ENCODE measurements around the gene SEC22B.
A peak's percentile ranks its signal among the peaks of the same experiment; 100 is the strongest.
"Not testable (repeated sequence)": the region's sequence is repeated elsewhere in the genome, so short reads cannot be mapped to it uniquely, and the experiment has no call there.

Gene SEC22B

GRCh38 chr1:120176092-120176855, at the start of gene SEC22B:
SEC22B (minus strand) TSS chr1:120176520; CDS start chr1:120176381, 139 bp downstream.
- DNase-seq (ENCODE audit: low spot score) = peak; percentile 92

DNA sequence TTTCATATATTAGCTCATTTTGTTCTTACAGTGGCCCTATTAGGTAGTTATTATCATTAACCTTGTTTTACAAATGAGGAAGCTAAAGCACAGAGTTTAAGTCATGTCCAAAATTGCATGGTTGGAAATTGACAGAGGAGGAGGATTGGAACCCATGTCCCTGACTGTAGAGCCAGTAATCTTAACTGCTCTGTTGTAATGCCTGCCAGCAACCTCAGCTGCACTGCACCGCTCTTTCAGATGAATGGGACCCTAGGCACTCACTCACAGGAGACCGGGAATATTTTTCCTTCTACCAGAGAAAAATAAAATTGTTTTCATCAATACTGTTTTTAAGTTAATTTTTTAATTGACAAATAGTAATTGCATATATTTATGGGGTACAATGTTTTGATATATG, 41.6 kb upstream of the SEC22B start:
- DNase-seq (ENCODE audit: low spot score) = not testable (repeated sequence)

DNA sequence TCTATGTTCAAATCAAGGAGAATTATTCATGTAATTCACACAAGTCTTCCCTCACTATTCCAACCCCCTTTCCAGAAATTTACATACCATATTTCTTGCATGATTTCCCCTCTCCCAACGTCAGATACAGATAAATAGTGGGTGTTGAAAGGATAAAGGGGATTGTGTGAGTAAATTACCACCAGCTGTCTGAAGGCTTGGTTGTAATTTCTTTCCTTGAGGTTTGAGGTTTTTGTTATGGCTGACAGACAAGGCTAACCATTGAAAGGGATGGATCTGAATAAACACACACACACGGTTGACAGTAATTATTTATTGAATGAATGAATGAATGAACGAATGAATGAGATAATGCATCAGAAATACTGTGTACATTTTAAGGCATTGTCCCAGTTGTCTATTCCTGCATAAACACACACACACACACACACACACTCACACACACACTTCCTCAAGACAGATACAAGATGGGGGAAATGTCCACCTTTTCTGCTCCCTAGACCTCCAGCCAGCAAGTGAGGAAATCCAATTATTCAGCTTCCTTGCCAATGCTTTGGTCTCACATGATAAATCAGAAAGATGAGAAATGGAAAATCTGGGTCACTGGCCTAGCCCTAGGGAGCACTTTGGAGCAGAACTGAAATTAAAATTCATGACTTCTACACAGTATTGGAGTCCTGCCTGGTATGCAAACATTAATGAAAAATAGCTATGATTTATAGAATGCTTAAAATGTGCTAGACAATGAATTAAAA, 41.0 kb upstream of the SEC22B start:
- not testable (repeated sequence) for DNase-seq (ENCODE audit: low spot score)

DNA sequence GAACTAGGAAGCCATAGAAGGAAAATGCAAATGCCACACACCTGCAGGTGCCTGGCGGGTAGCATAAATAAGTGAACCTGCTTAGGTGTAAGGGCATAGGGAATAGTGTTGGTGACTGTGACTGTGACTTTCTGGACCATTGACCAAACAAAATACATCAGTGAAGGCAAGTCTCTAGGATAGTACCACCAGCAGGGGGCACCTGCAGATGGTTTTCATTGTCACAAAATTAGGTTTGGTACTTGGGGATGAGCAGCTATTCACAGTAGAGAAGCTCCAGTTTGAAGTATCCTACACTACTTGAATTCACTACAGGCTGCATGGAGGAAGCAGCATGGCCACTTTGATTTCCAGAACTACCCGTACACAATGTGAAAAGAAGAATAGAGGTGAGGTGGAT, 37.3 kb upstream of the SEC22B start:
- not testable (repeated sequence) for DNase-seq (ENCODE audit: low spot score)

- DNase-seq (ENCODE audit: low spot score) = not testable (repeated sequence)
Measured at GRCh38 chr1:120210754-120211153, 34.4 kb upstream of the SEC22B start.

GRCh38 chr1:120196863-120197775, 20.8 kb upstream of the SEC22B start:
- DNase-seq (ENCODE audit: low spot score) = peak; percentile 5

DNA sequence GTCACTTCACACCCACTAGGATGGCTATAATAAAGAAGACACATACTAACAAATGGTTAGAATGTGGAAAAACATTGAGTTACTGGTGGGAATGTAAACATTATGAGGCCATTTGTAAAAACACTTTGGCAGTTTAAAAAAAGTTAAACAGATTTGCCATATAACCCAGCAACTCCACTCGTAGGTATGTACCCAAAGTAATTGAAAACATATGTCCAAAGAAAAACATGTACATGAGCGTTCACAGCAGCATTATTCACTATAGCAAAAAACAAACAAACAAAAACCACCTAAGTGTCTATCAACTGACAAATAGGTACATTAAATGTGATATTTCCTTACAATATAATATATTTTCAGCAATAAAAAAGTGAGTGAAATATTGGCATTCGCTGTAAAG, 12.3 kb upstream of the SEC22B start:
- DNase-seq (ENCODE audit: low spot score) = not testable (repeated sequence)

DNA sequence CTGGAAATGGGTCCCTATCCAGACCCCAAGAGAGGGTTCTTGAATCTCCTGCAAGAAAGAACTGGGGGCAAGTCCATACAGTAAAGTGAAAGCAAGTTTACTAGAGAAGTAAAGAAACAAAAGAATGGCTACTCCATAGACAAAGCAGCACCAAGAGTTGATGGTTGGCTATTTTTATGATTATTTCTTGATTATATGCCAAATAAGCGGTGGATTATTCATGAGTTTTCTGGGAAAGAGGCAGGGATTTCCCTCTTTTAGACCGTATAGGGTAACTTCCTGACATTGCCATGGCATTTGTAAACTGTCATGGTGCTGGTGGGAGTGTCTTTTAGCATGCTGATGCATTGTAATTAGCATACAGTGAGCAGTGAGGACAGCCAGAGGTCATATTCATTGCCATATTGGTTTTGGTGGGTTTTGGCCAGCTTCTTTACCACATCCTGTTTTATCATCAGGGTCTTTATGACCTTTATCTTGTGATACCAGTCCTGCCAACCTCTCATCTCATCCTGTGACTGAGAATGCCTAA, 5.9 kb upstream of the SEC22B start:
- DNase-seq (ENCODE audit: low spot score) = not testable (repeated sequence)

DNA sequence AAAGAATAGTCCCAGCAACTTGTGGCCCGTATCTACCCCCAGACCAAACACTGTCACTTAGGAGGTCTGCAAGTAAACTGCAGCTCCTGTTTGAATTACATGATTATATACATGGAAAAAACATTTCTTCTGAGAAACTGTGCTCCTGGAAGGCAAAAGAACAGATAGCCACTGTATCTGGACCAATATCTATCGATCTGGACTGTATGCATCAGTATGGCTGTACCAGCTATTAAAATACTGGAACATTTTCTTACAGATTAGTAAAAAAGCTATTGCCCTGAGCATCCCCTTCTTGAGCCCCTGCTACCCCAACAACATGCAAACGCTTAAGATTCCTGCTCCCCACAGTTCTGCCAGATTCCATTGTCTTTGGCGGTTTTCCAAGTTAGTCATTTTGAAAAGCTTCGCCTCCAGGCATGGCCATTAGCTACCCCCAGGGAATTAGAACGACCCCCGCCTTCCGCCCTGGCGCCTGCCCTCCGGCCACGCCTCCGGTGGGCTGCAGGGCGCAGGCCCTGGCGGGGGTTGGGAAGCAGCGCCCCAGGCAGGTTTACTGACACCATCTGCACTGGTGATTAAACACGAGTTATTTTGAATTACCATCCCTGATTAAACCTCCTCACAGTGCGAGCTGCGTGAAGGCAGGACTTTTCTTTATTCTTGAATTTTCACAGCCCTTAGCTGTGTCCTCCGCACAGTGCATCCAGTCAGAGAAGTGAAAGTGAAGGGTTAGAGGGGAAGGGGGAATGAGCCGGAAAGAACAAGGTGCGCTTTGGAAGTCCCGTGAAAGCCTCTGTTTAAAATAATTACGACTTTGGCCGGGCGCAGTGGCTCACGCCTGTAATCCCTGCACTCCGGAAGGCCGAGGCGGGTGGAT, 3.7 kb upstream of the SEC22B start:
- DNase-seq (ENCODE audit: low spot score) = peak; percentile 3

DNA sequence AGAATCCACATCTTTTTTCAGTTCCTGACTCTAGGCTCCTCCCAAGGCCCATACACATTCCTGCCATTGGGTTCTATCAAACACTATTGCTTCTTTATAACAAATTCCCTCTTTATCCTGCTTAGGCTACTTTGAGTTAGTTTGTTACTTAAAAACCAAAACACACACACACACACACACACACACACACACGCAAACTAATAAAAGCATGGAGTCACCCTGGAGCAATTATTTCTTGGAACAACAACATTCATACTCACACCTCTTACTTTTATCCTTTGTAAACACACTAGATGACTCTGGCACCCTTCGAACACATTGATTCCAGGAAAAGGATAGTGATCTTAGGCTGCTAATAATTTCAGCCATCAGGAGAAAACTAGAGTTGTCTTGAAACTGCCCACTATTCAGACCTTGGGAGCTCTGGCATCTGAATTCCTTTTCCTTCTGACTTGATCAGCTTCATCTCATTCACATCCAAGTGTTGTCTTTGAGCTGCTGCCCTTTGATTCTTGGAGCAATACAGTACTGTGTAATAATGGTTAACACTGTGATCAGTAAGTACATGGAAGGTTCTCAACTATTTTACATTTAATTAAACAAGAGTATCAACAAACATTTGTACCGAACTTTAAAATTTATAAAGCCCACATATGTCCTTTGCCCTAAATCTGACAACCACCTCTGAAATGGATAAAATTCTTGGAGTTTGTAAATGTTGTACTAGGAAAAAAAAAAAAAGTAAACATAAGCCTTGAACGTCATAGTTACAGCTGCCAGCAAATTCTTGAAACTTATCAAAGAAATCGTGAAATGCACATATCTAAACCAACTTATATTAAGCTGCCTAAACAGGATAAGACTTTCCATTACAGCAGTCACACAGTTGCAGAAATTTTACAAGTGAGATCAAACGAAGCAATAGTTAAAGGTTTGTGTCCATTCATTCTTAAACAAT, 2.8 kb upstream of the SEC22B start:
- peak; percentile 1 for DNase-seq (ENCODE audit: low spot score)

GRCh38 chr1:120178058-120178457, 1.7 kb upstream of the SEC22B start:
- DNase-seq (ENCODE audit: low spot score) = not testable (repeated sequence)

DNA sequence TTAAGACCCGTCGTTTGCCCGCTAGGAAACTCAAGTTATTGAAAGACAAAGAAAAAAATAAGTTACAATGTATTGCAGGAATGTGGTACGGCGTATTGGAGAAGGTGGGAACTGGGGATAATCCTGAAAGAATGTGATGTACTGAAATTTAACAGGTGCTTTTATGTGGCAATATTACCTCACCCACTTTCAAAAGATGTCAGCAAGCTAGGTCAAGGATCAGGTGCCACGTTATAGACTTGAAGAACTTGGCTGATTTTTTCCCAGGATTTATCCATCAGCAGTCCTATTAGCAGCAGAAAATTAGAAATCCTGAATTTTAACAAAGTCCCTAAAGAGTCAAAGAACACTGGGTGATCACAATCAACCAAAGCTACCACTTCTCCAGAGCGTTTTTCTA, 632 bp downstream of the SEC22B start:
- peak; percentile 1 for DNase-seq (ENCODE audit: low spot score)

DNA sequence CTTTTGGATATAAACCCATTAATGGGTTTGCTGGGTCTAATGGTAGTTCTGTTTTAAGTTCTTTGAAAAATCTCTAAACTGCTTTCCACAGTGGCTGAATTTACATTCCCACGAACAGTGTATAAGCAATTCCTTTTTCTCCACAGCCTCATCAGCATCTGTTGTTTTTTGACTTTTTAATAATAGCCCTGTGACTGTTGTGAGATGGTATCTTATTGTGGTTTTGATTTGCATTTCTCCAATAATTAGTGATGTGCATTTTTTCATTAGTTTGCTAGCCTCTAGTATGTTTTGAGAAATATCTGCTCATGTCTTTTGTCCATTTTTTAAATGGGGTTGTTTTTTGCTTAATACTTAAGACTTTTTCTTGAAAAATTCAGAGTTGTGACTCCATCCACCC, 11.6 kb downstream of the SEC22B start:
- DNase-seq (ENCODE audit: low spot score) = not testable (repeated sequence)

DNA sequence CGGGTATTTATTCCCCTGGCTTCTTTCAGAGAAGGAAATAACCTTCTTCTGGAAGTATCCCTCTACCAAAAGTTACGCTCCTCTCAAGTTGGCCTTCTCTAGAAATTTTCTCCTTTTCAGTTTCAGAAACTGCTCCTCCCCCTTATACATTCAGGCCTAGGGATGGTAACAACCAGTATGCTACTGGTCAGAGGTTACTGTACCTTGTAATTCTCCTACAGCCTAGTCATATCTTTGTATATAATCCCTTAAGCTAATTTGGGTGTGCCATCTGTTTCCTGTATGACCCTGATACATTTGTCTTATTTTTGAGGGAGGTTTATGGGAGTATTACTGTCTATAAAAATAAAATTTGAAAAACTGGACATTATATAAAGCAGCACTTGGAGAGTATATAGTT, 14.3 kb downstream of the SEC22B start:
- DNase-seq (ENCODE audit: low spot score) = not testable (repeated sequence)

GRCh38 chr1:120158495-120158894, 17.8 kb downstream of the SEC22B start:
- DNase-seq (ENCODE audit: low spot score) = not testable (repeated sequence)

- DNase-seq (ENCODE audit: low spot score) = not testable (repeated sequence)
Measured at GRCh38 chr1:120158086-120158485, 18.2 kb downstream of the SEC22B start.

- not testable (repeated sequence) for DNase-seq (ENCODE audit: low spot score)
Measured at GRCh38 chr1:120150138-120150822, 26.0 kb downstream of the SEC22B start.

GRCh38 chr1:120149420-120150059, 26.8 kb downstream of the SEC22B start:
- not testable (repeated sequence) for DNase-seq (ENCODE audit: low spot score)
